GM18498 (cell line): ENCODE data around the gene HSD11B1.
"Not testable (repeated sequence)": the region's sequence is repeated elsewhere in the genome, so short reads cannot be mapped to it uniquely, and the experiment has no call there.

Experiments used
- ATAC-seq: cut with Tn5 transposase; IDR thresholded peaks from one replicate; pipeline ENCODE4 v1.9.1; 2021; ENCODE audit warnings: mild to moderate bottlenecking, moderate library complexity; ENCODE audit not compliant: unreplicated experiment

The HSD11B1 gene

GRCh38 chr1:209689477-209689876 is 15.2 kb upstream of the HSD11B1 start:
- no peak for ATAC-seq

- no peak for ATAC-seq
Observed at GRCh38 chr1:209691237-209691636, 13.4 kb upstream of the HSD11B1 start.

- no peak for ATAC-seq
Observed at GRCh38 chr1:209692296-209692695, 12.3 kb upstream of the HSD11B1 start.

- peak; percentile 72 for ATAC-seq
Observed at GRCh38 chr1:209692745-209693504, 11.7 kb upstream of the HSD11B1 start.

- ATAC-seq: no peak
Observed at GRCh38 chr1:209696673-209697072, 8.0 kb upstream of the HSD11B1 start.

- no peak for ATAC-seq
Observed at GRCh38 chr1:209697126-209697525, 7.5 kb upstream of the HSD11B1 start.

GRCh38 chr1:209700686-209701085 is 4.0 kb upstream of the HSD11B1 start:
- not testable (repeated sequence) for ATAC-seq

GRCh38 chr1:209702832-209703231 is 1.8 kb upstream of the HSD11B1 start:
- no peak for ATAC-seq

- peak; percentile 77 for ATAC-seq
Observed at GRCh38 chr1:209703834-209704504, 677 bp upstream of the HSD11B1 start.

GRCh38 chr1:209705033-209705598 is 470 bp downstream of the HSD11B1 start:
- ATAC-seq: no peak

- no peak for ATAC-seq
Observed at GRCh38 chr1:209706622-209707021, 2.0 kb downstream of the HSD11B1 start.

GRCh38 chr1:209707308-209707707 is 2.7 kb downstream of the HSD11B1 start:
- no peak for ATAC-seq

- ATAC-seq: no peak
Observed at GRCh38 chr1:209708297-209708696, 3.7 kb downstream of the HSD11B1 start.

GRCh38 chr1:209710093-209710492 is 5.4 kb downstream of the HSD11B1 start:
- peak; percentile 60 for ATAC-seq

- no peak for ATAC-seq
Observed at GRCh38 chr1:209710847-209711246, 6.2 kb downstream of the HSD11B1 start.

- ATAC-seq: no peak
Observed at GRCh38 chr1:209714338-209714737, 9.7 kb downstream of the HSD11B1 start.

GRCh38 chr1:209715314-209715713 is 10.7 kb downstream of the HSD11B1 start:
- ATAC-seq: no peak

- ATAC-seq: no peak
Observed at GRCh38 chr1:209717818-209718217, 13.2 kb downstream of the HSD11B1 start.

- ATAC-seq: no peak
Observed at GRCh38 chr1:209720326-209720725, 15.7 kb downstream of the HSD11B1 start.

- no peak for ATAC-seq
Observed at GRCh38 chr1:209720826-209721225, 16.2 kb downstream of the HSD11B1 start.

- no peak for ATAC-seq
Observed at GRCh38 chr1:209721323-209721722, 16.7 kb downstream of the HSD11B1 start.

- no peak for ATAC-seq
Observed at GRCh38 chr1:209723265-209723664, 18.6 kb downstream of the HSD11B1 start.
